Heart left ventricle (tissue), 16 donors: Measurements from ENCODE around the gene RANBP17. TPM values are rescaled to one million over a fixed set of nuclear protein-coding genes. Genes with fewer than 3 reads are reported as not detected.

Source experiments
- ATAC-seq, 4 donors: fragments of 200-7000 bp; cut with Tn5 transposase; one replicate each; pipeline ENCODE4 v1.9.1; 2020 to 2022; ENCODE audit warnings: moderate library complexity in 4 of 4, mild to moderate bottlenecking in 3 of 4, moderate number of reproducible peaks in 1 of 4
- DNase-seq, 5 donors: peaks; one replicate each; pipeline ENCODE4 v3.0.0-alpha.2; 2020
- H3K27ac ChIP-seq, 12 donors: fragments of 200-600 bp; sonication (generic) in 4 of 12; one replicate each; pipeline versions ENCODE4 v1.5.0 to v1.8.0; 2016 to 2022; ENCODE audit warnings: mild to moderate bottlenecking in 2 of 12
- H3K27me3 ChIP-seq, 9 donors: fragments of 200-600 bp; sonication (generic) in 2 of 9; one replicate each; pipeline versions ENCODE4 v1.5.1 to v1.8.0; 2016 to 2022; ENCODE audit warnings: mild to moderate bottlenecking in 3 of 9
- H3K36me3 ChIP-seq, 9 donors: fragments of 200-600 bp; sonication (generic) in 2 of 9; one replicate each; pipeline versions ENCODE4 v1.5.0 to v1.8.0; 2018 to 2022; ENCODE audit warnings: mild to moderate bottlenecking in 2 of 9
- H3K4me1 ChIP-seq, 12 donors: fragments of 200-600 bp; sonication (generic) in 4 of 12; one replicate each; pipeline versions ENCODE4 v1.5.0 to v1.8.0; 2016 to 2022; ENCODE audit warnings: mild to moderate bottlenecking in 3 of 12
- H3K4me3 ChIP-seq, 12 donors: fragments of 200-600 bp; sonication (generic) in 4 of 12; one replicate each; pipeline versions ENCODE4 v1.5.0 to v1.8.0; 2017 to 2022; ENCODE audit warnings: mild to moderate bottlenecking in 9 of 12, moderate library complexity in 4 of 12
- H3K9me3 ChIP-seq, 12 donors: fragments of 200-600 bp; sonication (generic) in 4 of 12; one replicate each; pipeline versions ENCODE4 v1.5.0 to v1.8.0; 2016 to 2022; ENCODE audit warnings: mild to moderate bottlenecking in 1 of 12
- CTCF ChIP-seq, 12 donors: fragments of 200-600 bp; sonication (generic) in 4 of 12; IDR thresholded peaks; one replicate each; pipeline versions ENCODE4 v1.5.0 to v1.8.0; 2018 to 2022; ENCODE audit warnings: antibody characterized with exemption in 12 of 12, mild to moderate bottlenecking in 5 of 12
- POLR2A ChIP-seq, 2 donors: fragments of 450-650 bp; IDR thresholded peaks; one replicate each; pipeline ENCODE4 v1.6.1; 2017; ENCODE audit warnings: antibody characterized with exemption in 2 of 2, mild to moderate bottlenecking in 2 of 2, moderate library complexity in 2 of 2
- WGBS, 4 donors: extraction: QIAGEN DNeasy Blood & Tissue Kit in 2 of 4; methylation state at CpG; one replicate each; pipeline versions ENCODE4 v1.1.5 to v1.1.7; 2013 to 2018; 5-methylcytosine and 5-hydroxymethylcytosine counted together
- intact Hi-C, 10 donors: fragments of 100-400 bp; cut with DNase I; formaldehyde crosslinking; loops; one replicate each; pipeline versions ENCODE4 v1.11.1 to v1.14.2; 2022
- polyA plus RNA-seq, 2 donors: library from polyadenylated mRNA; stranded (reverse); fragments of 200-250 nt; gene quantifications; one replicate each; pipeline ENCODE4 v1.2.3, GENCODE V29; 2013
- total RNA-seq, 9 donors: library from RNA; depleted of rRNA in 2 of 9; stranded (reverse); fragments of >200 nt in 2 of 9; fragmentation: NEBNext Ultra II Directional in 3 of 9; extraction: Animal tissue kit (Norgen Biotek cat#: 25700) in 3 of 9; gene quantifications; one replicate each; pipeline versions ENCODE4 v1.1.0 to v1.2.4, GENCODE V29; 2016 to 2023
- donor health status: ischemic (EF 13 %, LVEDD 7.1; RV severe dilation, severe dysfunction).
- donor health status: healthy with polysubstance abuse.
- donor health status: DM: no; HTN: yes; CAD: no.
- donor health status: DM: no; HTN: no; CAD: no.
- donor health status: ischemic (EF 25% LVEDD 6.9; RV normal size, moderate dysfunction).
- donor health status: ischemic (EF 25% LVEDD 5.7; RV mildly dilated, moderate dysfunction).
- donor health status: healthy.
- donor health status: DM: yes; HTN: yes; CAD: no.
- donor health status: ischemic (EF 35%, LVEDD 5.7; RV mildly dilated, moderate dysfunction).
- donor health status: nonischemic (EF 11% LVEDD 7.7; RV severe dilation, severe dysfunction).
- donor health status: DM: yes; HTN: yes; CAD: no.
- donor health status: PGD.
- donor health status: ischemic (EF 29% LVEDD 5.4; RV normal size, mild dysfunction).
- donor health status: nonischemic (EF 23%, LVEDD 6.1; RV moderate dilation, normal function).

Gene RANBP17
- total and polyA plus RNA-seq, 11 donors: 0.65 to 11.5 (median 3.7) TPM

DNA sequence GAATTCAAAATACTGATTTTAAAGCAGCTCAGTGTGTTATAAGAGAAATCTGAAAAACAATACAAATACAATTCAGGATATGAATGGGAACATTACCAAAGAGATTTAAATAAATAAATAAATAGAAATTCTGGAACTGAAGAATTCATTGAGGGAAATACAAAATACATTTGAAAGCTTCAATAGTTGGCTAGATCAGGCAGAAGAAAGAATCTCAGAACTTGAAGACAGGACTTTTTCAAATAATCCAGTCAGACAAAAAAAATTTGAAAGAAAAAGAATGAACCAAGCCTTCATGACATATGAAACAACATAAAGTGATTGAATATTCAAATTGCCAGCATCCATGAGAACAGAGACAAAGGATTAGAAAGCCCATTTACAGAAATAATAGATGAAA, 387.6 kb downstream of the RANBP17 start:
- Histone ChIP-seq H3K27ac (no peak overlapping the region), H3K27me3 (no peaks in the 10 kb centered on the region), H3K4me1 (no peaks in the 10 kb centered on the region), H3K9me3 (peaks cover 0 to 25% (median 12%) of the 10 kb centered on the region in 12 donors), H3K4me3 (no peak overlapping the region), H3K36me3 (peaks cover 0 to 11% (median 0%) of the 10 kb centered on the region in 9 donors)
- intact Hi-C loops: no loop called here
- ATAC-seq (no peak), DNase-seq (no peak)
- TF ChIP-seq CTCF (IDR thresholded peaks at IDR 0.05) (no peak), POLR2A (IDR thresholded peaks at IDR 0.05) (no peak)

- intact Hi-C loops: no loop called here
- H3K36me3 ChIP-seq: peaks cover 0 to 11% (median 0%) of the 10 kb centered on the region in 9 donors
- H3K4me1 ChIP-seq: no peaks in the 10 kb centered on the region
- no peaks in the 10 kb centered on the region for H3K27me3 ChIP-seq
- ATAC-seq (no peak), DNase-seq (no peak)
- TF ChIP-seq POLR2A (IDR thresholded peaks at IDR 0.05) (no peak), CTCF (IDR thresholded peaks at IDR 0.05) (no peak)
- H3K27ac ChIP-seq: no peak overlapping the region
- peaks cover 0 to 25% (median 12%) of the 10 kb centered on the region in 12 donors for H3K9me3 ChIP-seq
- no peak overlapping the region for H3K4me3 ChIP-seq
- 92 to 98% (median 96%) methylated on average over 1 of the region's 1 CpG for WGBS, 4 donors
Observed at GRCh38 chr5:171250738-171251137, 388.9 kb downstream of the RANBP17 start.

DNA sequence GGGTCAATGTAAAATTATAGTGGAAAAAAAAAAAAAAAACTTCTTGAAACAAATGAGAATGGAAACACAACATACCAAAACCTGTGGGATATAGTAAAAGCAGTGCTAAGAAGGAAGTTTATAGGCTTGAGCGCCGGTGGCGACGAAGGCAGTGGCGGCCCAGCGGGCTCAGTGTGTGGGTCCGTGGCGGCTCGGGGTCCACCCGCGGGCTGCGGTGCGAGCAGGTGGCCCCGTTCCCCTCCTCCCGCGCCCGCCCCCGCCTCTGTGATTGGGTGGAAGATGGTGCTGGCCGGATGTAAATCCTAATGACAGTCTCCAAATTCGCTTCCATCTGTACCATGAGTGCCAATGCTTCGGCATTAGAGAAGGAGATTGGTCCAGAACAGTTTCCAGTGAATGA, 389.7 kb downstream of the RANBP17 start:
- Histone ChIP-seq H3K27me3 (no peaks in the 10 kb centered on the region), H3K36me3 (peaks cover 0 to 11% (median 0%) of the 10 kb centered on the region in 9 donors), H3K4me3 (no peak overlapping the region), H3K9me3 (peaks cover 0 to 25% (median 12%) of the 10 kb centered on the region in 12 donors), H3K27ac (no peak overlapping the region), H3K4me1 (no peaks in the 10 kb centered on the region)
- no peak for TF ChIP-seq POLR2A (IDR thresholded peaks at IDR 0.05)
- TF ChIP-seq CTCF (IDR thresholded peaks at IDR 0.05): no peak
- WGBS, 4 donors: 92 to 98% (median 96%) methylated on average over 21 of the region's 21 CpGs
- DNase-seq (no peak), ATAC-seq (no peak)
- intact Hi-C loops: no loop called here

- Histone ChIP-seq H3K27me3 (no peaks in the 10 kb centered on the region), H3K4me1 (no peaks in the 10 kb centered on the region), H3K36me3 (peaks cover 0 to 5% (median 0%) of the 10 kb centered on the region in 9 donors), H3K27ac (no peak overlapping the region), H3K4me3 (no peak overlapping the region), H3K9me3 (peaks cover 0 to 25% (median 12%) of the 10 kb centered on the region in 12 donors)
- intact Hi-C loops: no loop called here
- 95 to 97% (median 96%) methylated on average over 6 of the region's 6 CpGs for WGBS, 4 donors
- DNase-seq (no peak), ATAC-seq (no peak)
- TF ChIP-seq CTCF (IDR thresholded peaks at IDR 0.05) (no peak), POLR2A (IDR thresholded peaks at IDR 0.05) (no peak)
Observed at GRCh38 chr5:171252674-171253073, 390.9 kb downstream of the RANBP17 start.
